Activated CD4-positive, alpha-beta T cell treated with anti-CD3 and anti-CD28 coated beads for 4 hours (primary cell): ENCODE data around the gene PLD5.
"Not testable (repeated sequence)": the region's sequence is repeated elsewhere in the genome, so short reads cannot be mapped to it uniquely, and the experiment has no call there.

ENCODE experiments used
- DNase-seq, 2 donors: peaks; one replicate each; pipeline ENCODE4 v3.0.0-alpha.2; 2020

Gene PLD5

GRCh38 chr1:242416657-242417056 lies 107.8 kb downstream of the PLD5 start:
- DNase-seq: no peak

- no peak for DNase-seq
Observed at GRCh38 chr1:242412921-242413320, 111.6 kb downstream of the PLD5 start.

DNA sequence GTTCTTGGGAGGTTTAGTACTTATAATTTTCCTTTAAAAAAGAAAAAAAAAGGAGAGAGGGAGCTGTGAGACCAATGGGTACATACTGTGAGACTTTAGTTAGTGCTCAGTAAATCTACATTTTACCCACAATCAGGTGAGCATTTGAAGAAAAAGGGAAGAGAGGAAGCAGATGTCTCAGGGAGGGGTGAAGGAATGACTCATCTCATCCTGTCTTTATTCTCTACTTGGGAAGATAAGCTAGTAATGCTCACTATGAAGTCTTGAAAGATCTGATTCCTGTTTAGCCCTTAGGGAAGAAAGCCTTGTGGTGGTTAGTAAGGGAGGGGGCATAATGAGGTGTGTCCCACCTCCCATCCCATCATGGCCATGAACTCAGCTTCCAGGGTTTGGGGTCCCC lies 112.6 kb downstream of the PLD5 start:
- no peak for DNase-seq

DNA sequence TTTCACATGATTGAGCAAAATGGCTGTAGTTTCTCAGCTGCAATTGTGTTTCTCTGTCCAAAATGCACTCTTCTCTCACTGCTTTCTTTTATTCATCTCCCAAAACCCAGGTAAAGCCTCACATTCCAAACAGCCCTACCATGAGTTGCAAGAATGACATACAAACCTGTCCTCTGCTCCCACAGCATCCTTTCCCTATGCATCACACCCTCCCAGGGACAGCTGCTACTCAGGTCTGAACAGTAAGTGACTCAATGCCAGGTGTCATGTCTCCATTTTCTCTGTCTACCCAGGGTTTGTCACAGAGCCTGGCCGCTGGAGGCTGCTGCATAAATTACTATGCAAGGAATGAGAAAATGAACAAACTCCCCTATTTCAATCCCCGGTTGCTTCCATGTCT lies 118.5 kb downstream of the PLD5 start:
- no peak for DNase-seq

DNA sequence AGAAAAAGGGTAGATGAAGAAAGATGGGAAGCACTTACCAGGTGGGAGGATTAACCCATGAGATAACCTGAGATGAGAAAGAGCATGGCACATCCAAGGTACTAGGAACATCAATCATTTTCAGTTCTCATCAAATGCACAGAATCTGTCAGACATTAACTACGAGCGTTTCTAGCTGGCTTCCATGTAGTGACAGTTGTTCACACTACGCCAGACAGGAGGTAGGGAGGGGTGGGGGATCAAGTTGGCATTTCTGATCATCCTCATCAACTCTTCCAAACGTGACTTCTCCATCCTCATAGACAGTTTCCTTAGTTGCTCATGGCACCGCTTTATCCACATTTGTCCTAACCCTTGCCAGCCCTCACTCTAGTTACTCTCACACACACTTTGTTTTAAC lies 120.2 kb downstream of the PLD5 start:
- DNase-seq: no peak

DNA sequence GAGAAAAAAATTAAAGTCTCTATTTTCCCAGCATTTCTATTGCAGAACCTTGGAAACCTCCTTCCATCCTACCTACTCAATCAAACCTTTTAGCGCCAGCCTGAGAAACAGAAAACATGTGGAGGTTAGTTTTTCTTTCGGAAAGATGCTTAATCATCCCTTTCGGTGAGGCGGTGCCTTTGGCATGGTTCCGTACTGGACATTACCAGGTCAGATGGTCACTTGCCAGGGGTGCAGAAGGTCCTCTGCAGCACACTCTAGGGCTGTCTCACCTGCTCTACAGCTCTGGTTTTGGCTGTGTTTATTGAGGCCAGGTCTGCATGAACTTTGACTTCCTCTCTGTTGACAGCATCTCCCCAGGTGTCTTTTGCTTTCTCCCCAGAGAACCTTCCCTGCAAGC lies 121.5 kb downstream of the PLD5 start:
- no peak for DNase-seq

DNA sequence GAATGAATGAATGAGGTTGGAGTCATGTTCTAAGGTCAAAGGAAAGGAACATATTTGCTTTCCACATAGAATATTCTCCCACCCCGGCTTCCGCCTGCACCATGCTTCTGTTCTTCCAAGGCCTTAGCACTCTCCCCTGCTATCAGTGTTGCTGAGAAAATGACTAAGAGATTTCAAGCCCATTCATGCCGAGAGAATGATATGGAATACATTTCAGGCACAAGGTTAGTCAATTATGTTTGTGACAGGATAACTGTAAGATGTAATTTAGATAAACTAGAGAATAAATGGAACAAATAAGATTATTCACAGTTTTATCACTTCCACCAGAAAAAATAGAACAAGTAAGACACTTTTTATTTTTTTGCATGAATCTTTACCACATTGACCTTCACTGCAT lies 122.6 kb downstream of the PLD5 start:
- DNase-seq: no peak

DNA sequence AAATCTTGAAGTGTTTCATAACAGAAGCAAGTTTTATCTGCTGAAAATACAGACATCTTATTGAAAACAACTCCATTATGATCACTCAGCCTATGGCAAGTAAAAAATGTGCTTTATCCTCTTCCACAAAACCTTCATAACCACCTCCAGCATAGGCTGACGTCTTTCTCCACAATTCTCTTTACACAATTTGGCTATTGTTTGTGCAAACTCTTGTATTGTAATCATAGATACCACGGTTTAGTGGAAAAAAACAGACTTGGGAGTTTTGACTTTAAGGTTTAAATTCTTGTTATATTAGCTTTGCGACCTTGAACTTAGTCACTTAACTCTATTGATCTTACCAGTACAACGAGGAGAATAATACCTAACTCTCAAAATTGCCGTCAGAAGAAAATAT lies 126.1 kb downstream of the PLD5 start:
- DNase-seq: no peak

GRCh38 chr1:242391896-242392295 lies 132.6 kb downstream of the PLD5 start:
- DNase-seq: no peak

- not testable (repeated sequence) for DNase-seq
Observed at GRCh38 chr1:242376121-242376520, 148.4 kb downstream of the PLD5 start.

DNA sequence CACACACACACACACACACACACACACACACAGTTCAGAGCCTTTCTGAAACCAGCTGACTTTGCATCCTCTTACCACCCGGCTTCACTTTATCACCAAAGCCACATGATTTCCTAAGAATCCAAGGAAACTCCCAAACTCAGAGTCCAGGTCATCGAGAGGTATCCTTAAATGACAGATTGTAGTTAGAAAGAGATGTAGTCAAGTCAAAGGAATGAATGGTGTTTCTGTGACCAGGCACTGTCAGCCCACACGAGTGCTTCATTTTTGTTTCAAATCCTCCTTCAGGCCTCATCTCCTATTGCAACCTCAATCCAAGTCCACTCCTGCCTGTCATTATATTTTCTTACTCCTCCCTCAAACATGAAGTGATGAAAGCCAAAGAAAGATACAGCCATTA lies 174.1 kb downstream of the PLD5 start:
- DNase-seq: not testable (repeated sequence)

GRCh38 chr1:242349636-242350035 lies 174.9 kb downstream of the PLD5 start:
- no peak for DNase-seq

- not testable (repeated sequence) for DNase-seq
Observed at GRCh38 chr1:242330865-242331264, 193.6 kb downstream of the PLD5 start.

DNA sequence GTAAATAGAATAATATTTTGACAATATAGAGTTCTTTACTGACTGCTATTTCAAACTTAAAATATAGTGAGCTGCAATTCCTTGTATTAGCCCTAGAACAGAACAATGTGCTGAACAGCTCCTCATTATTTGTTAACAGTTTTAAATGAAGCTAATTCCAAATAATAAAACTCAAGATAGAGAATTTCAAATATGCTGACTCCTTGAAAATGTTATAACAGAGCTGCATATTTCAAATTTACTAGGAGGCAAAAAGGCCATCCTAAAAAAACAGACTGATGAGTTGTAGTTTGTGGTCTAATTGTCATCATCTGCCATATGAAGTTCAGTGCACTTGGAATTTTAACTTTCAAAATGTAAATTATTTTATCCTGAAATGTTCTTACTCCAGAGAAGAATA lies 197.1 kb downstream of the PLD5 start:
- not testable (repeated sequence) for DNase-seq

GRCh38 chr1:242321981-242322380 lies 202.5 kb downstream of the PLD5 start:
- DNase-seq: not testable (repeated sequence)

DNA sequence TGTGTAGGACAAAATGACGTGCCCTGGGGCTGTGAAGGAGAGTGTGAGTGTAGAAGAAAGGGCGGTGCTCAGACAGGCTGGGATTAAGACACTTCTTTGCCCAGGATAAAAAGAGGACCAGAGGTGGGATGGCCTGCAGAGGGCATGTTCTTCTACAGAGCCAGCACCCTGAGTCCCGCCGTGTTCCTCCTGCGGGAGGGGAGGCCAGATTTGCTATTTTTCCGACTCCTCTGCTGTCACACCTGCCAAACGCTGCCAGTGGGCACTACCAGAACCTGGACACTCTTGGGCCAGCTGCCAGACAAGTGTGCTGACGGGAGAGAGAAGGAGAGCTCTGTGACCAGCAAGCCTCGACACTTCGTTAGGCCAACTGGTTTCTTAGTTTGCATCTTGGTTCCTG lies 206.4 kb downstream of the PLD5 start:
- DNase-seq: no peak

GRCh38 chr1:242314865-242315264 lies 209.6 kb downstream of the PLD5 start:
- not testable (repeated sequence) for DNase-seq

- DNase-seq: not testable (repeated sequence)
Observed at GRCh38 chr1:242314085-242314649, 210.3 kb downstream of the PLD5 start.

- not testable (repeated sequence) for DNase-seq
Observed at GRCh38 chr1:242308681-242309080, 215.8 kb downstream of the PLD5 start.

DNA sequence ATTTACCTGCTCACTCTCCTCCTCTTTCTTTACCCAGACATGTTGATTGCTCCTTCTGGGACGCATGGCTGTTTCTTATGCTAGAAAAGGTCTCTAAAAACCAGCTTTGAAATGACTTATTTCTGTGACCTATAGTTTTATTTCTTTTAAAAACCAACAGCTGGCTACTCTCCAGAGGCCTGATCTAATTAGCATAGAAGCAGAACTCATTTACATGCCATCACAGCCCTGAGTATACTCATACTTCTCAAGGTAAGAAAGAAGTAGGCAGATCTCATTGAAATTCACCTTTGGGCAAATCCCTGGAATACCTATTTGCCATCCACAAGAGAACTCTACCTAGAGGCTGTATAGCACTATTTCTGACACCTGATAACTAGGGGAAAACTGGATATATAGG lies 230.7 kb downstream of the PLD5 start:
- DNase-seq: not testable (repeated sequence)

DNA sequence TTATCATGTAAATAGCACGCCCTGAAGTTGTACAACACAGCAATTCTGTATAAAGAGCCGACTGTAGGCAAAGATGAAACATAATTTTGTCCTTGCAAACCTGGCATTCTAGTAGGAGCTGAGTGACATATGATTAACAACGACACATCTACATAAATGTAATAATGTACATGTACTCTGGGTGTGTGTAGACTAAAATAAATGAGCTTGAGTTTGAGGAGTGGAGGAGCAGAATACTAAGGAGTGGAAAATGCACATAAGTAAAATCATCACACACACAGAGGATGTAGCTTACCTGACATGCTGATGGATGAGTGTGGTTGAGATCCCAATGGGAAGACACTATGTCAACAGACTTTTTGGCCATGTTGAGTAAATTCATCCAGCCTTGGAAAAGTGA lies 236.4 kb downstream of the PLD5 start:
- DNase-seq: not testable (repeated sequence)

DNA sequence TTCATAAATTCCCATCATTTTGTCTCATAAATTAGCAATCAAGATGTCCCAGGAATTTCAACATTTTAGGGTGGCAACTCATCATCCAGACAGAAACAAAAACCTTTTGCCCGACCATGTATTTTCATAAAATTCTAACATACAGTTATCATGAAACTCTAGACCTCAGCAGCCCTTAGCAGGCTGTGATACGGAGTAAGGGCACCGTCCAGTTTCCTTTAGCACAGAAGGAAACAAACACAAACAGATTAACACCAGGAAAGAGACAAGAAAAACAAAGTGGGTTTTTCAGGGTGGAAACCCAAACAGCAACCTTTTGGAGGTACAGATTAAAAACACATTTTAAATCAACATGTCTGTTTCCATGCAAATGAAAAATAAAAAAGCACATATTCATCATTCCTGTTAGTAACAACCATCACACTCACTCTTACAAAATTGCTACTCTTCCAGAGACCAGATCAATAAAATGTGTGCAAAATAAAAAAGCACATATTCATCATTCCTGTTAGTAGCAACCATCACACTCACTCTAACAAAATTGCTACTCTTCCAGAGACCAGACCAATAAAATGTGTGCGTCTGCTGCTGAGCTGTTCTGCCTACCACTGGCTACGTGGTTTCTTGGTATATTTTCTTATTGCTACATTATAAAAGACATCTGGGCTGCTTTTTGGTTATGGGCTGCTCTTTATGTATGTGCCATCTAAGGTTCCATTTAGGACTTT lies 241.6 kb downstream of the PLD5 start:
- not testable (repeated sequence) for DNase-seq

- DNase-seq: not testable (repeated sequence)
Observed at GRCh38 chr1:242278406-242278805, 246.1 kb downstream of the PLD5 start.

DNA sequence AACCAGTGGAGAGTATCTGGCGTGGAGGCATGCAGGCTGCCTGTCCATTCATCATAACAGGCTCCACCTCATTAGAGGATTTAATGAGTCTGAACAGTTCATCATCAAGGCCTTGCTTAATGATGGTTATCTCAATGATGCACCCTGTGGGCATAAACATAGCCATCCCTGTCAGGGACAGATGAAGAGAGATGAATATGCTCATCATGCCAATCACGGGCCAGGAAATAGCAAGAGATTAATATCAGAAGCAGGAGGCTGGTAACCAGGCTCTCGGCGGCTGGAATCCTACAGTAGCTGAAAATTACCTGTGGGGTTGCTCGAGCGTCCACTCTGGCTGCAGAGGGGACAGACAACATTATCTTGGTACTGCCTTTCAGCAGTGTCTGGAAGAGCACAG lies 247.7 kb downstream of the PLD5 start:
- DNase-seq: not testable (repeated sequence)

- not testable (repeated sequence) for DNase-seq
Observed at GRCh38 chr1:242267004-242267403, 257.5 kb downstream of the PLD5 start.
